Heart left ventricle (tissue), 16 donors: ENCODE results near the gene NFKB2. TPM values are rescaled to one million over a fixed set of nuclear protein-coding genes. Genes with fewer than 3 reads are reported as not detected.

Source experiments
- ATAC-seq, 4 donors: fragments of 200-7000 bp; cut with Tn5 transposase; one replicate each; pipeline ENCODE4 v1.9.1; 2020 to 2022; ENCODE audit warnings: moderate library complexity in 4 of 4, mild to moderate bottlenecking in 3 of 4, moderate number of reproducible peaks in 1 of 4
- DNase-seq, 5 donors: peaks; one replicate each; pipeline ENCODE4 v3.0.0-alpha.2; 2020
- H3K27ac ChIP-seq, 12 donors: fragments of 200-600 bp; sonication (generic) in 4 of 12; one replicate each; pipeline versions ENCODE4 v1.5.0 to v1.8.0; 2016 to 2022; ENCODE audit warnings: mild to moderate bottlenecking in 2 of 12
- H3K27me3 ChIP-seq, 9 donors: fragments of 200-600 bp; sonication (generic) in 2 of 9; one replicate each; pipeline versions ENCODE4 v1.5.1 to v1.8.0; 2016 to 2022; ENCODE audit warnings: mild to moderate bottlenecking in 3 of 9
- H3K36me3 ChIP-seq, 9 donors: fragments of 200-600 bp; sonication (generic) in 2 of 9; one replicate each; pipeline versions ENCODE4 v1.5.0 to v1.8.0; 2018 to 2022; ENCODE audit warnings: mild to moderate bottlenecking in 2 of 9
- H3K4me1 ChIP-seq, 12 donors: fragments of 200-600 bp; sonication (generic) in 4 of 12; one replicate each; pipeline versions ENCODE4 v1.5.0 to v1.8.0; 2016 to 2022; ENCODE audit warnings: mild to moderate bottlenecking in 3 of 12
- H3K4me3 ChIP-seq, 12 donors: fragments of 200-600 bp; sonication (generic) in 4 of 12; one replicate each; pipeline versions ENCODE4 v1.5.0 to v1.8.0; 2017 to 2022; ENCODE audit warnings: mild to moderate bottlenecking in 9 of 12, moderate library complexity in 4 of 12
- H3K9me3 ChIP-seq, 12 donors: fragments of 200-600 bp; sonication (generic) in 4 of 12; one replicate each; pipeline versions ENCODE4 v1.5.0 to v1.8.0; 2016 to 2022; ENCODE audit warnings: mild to moderate bottlenecking in 1 of 12
- CTCF ChIP-seq, 12 donors: fragments of 200-600 bp; sonication (generic) in 4 of 12; IDR thresholded peaks; one replicate each; pipeline versions ENCODE4 v1.5.0 to v1.8.0; 2018 to 2022; ENCODE audit warnings: antibody characterized with exemption in 12 of 12, mild to moderate bottlenecking in 5 of 12
- POLR2A ChIP-seq, 2 donors: fragments of 450-650 bp; IDR thresholded peaks; one replicate each; pipeline ENCODE4 v1.6.1; 2017; ENCODE audit warnings: antibody characterized with exemption in 2 of 2, mild to moderate bottlenecking in 2 of 2, moderate library complexity in 2 of 2
- WGBS, 4 donors: extraction: QIAGEN DNeasy Blood & Tissue Kit in 2 of 4; methylation state at CpG; one replicate each; pipeline versions ENCODE4 v1.1.5 to v1.1.7; 2013 to 2018; 5-methylcytosine and 5-hydroxymethylcytosine counted together
- intact Hi-C, 10 donors: fragments of 100-400 bp; cut with DNase I; formaldehyde crosslinking; loops; one replicate each; pipeline versions ENCODE4 v1.11.1 to v1.14.2; 2022
- polyA plus RNA-seq, 2 donors: library from polyadenylated mRNA; stranded (reverse); fragments of 200-250 nt; gene quantifications; one replicate each; pipeline ENCODE4 v1.2.3, GENCODE V29; 2013
- total RNA-seq, 9 donors: library from RNA; depleted of rRNA in 2 of 9; stranded (reverse); fragments of >200 nt in 2 of 9; fragmentation: NEBNext Ultra II Directional in 3 of 9; extraction: Animal tissue kit (Norgen Biotek cat#: 25700) in 3 of 9; gene quantifications; one replicate each; pipeline versions ENCODE4 v1.1.0 to v1.2.4, GENCODE V29; 2016 to 2023
- donor health status: ischemic (EF 13 %, LVEDD 7.1; RV severe dilation, severe dysfunction).
- donor health status: healthy with polysubstance abuse.
- donor health status: DM: no; HTN: yes; CAD: no.
- donor health status: DM: no; HTN: no; CAD: no.
- donor health status: ischemic (EF 25% LVEDD 6.9; RV normal size, moderate dysfunction).
- donor health status: ischemic (EF 25% LVEDD 5.7; RV mildly dilated, moderate dysfunction).
- donor health status: healthy.
- donor health status: DM: yes; HTN: yes; CAD: no.
- donor health status: ischemic (EF 35%, LVEDD 5.7; RV mildly dilated, moderate dysfunction).
- donor health status: nonischemic (EF 11% LVEDD 7.7; RV severe dilation, severe dysfunction).
- donor health status: DM: yes; HTN: yes; CAD: no.
- donor health status: PGD.
- donor health status: ischemic (EF 29% LVEDD 5.4; RV normal size, mild dysfunction).
- donor health status: nonischemic (EF 23%, LVEDD 6.1; RV moderate dilation, normal function).

Gene NFKB2
- total and polyA plus RNA-seq, 11 donors = 9.6 to 50.4 (median 17.2) TPM

GRCh38 chr10:102399217-102400021 lies 3.9 kb downstream of the NFKB2 start:
- peaks cover 0 to 44% (median 27%) of the 10 kb centered on the region in 12 donors for H3K4me1 ChIP-seq
- intact Hi-C loops = loop anchor here in 8 of 10 donors (2.0 to 10.0 kb wide), 8 partner anchors 78 to 232 kb away; partner anchors contain the start of gene ELOVL3 (in 2 of the 8)

GRCh38 chr10:102400076-102400475 lies 4.6 kb downstream of the NFKB2 start:
- H3K36me3 ChIP-seq = peaks cover 0 to 66% (median 21%) of the 10 kb centered on the region in 9 donors
- TF ChIP-seq POLR2A (IDR thresholded peaks at IDR 0.05) (no peak), CTCF (IDR thresholded peaks at IDR 0.05) (no peak)
- H3K4me3 ChIP-seq = peak overlapping the region in 6 of 12 donors; percentile 54 to 85 (median 65)
- intact Hi-C loops = loop anchor here in 1 of 10 donors (5.0 kb wide), 2 partner anchors 173 to 233 kb away; partner anchors contain the start of gene ELOVL3
- H3K27me3 ChIP-seq = no peaks in the 10 kb centered on the region
- 86 to 91% (median 88%) methylated on average over 7 to 17 of the region's 17 CpGs for WGBS, 4 donors
- DNase-seq = peak in 1 of 5 donors; percentile 24
- no peak for ATAC-seq
- peaks cover 0 to 44% (median 22%) of the 10 kb centered on the region in 12 donors for H3K4me1 ChIP-seq
- peak overlapping the region in 7 of 12 donors; percentile 75 to 99 (median 89) for H3K27ac ChIP-seq
- no peaks in the 10 kb centered on the region for H3K9me3 ChIP-seq

More at GRCh38 chr10:102399217-102400021, 3.9 kb downstream of the NFKB2 start:
- peak; percentile 87 to 95 (median 92) for DNase-seq
- H3K9me3 ChIP-seq = no peaks in the 10 kb centered on the region
- H3K36me3 ChIP-seq = peaks cover 0 to 66% (median 21%) of the 10 kb centered on the region in 9 donors
- peak overlapping the region; percentile 18 to 85 (median 70) for H3K4me3 ChIP-seq
- WGBS, 4 donors = 3 to 5% (median 4%) methylated on average over 27 to 72 of the region's 72 CpGs
- H3K27ac ChIP-seq = peak overlapping the region; percentile 70 to 99 (median 86)
- no peaks in the 10 kb centered on the region for H3K27me3 ChIP-seq
- peak; percentile 60 to 80 (median 73) for ATAC-seq
- TF ChIP-seq POLR2A (IDR thresholded peaks at IDR 0.05) (peak in 1 of 2 donors; percentile 46), CTCF (IDR thresholded peaks at IDR 0.05) (peak; percentile 92 to 99 (median 95))

- no peak for TF ChIP-seq CTCF (IDR thresholded peaks at IDR 0.05)
- no peak for TF ChIP-seq POLR2A (IDR thresholded peaks at IDR 0.05)
- Histone ChIP-seq H3K9me3 (no peaks in the 10 kb centered on the region), H3K4me3 (no peak overlapping the region), H3K4me1 (peaks cover 0 to 44% (median 22%) of the 10 kb centered on the region in 12 donors), H3K27me3 (no peaks in the 10 kb centered on the region), H3K27ac (peak overlapping the region in 1 of 12 donors; percentile 99), H3K36me3 (peaks cover 0 to 66% (median 21%) of the 10 kb centered on the region in 9 donors)
- WGBS, 4 donors = 91 to 94% (median 92%) methylated on average over 21 to 22 of the region's 22 CpGs
- intact Hi-C loops = loop anchor here in 1 of 10 donors (5.0 kb wide), 2 partner anchors 173 to 233 kb away; partner anchors contain the start of gene ELOVL3
- DNase-seq (peak in 1 of 5 donors; percentile 19), ATAC-seq (no peak)
These were observed 5.3 kb downstream of the NFKB2 start for GRCh38 chr10:102400598-102401341.
